ENCODE results near the gene IMP3. TPM values are rescaled to one million over a fixed set of nuclear protein-coding genes. Genes with fewer than 3 reads are reported as not detected.
A peak's percentile ranks its signal among the peaks of the same experiment; 100 is the strongest.
"Not testable (repeated sequence)": the region's sequence is repeated elsewhere in the genome, so short reads cannot be mapped to it uniquely, and the experiment has no call there.

IMP3 gene
- total RNA-seq, 4 donors from 2014 or later = 139 to 273 (median 180) TPM

- H3K4me1 ChIP-seq = peaks cover 20% of the 10 kb centered on the region
- WGBS = 76% methylated on average over 6 of the region's 12 CpGs
- peaks cover 14% of the 10 kb centered on the region for H3K36me3 ChIP-seq
- no peak overlapping the region for H3K27ac ChIP-seq
- H3K27me3 ChIP-seq = peaks cover 6% of the 10 kb centered on the region
- H3K4me3 ChIP-seq = no peak overlapping the region
- DNase-seq (ENCODE audit: low spot score in 2 of 2) = no peak
- TF ChIP-seq, protein P1, sequence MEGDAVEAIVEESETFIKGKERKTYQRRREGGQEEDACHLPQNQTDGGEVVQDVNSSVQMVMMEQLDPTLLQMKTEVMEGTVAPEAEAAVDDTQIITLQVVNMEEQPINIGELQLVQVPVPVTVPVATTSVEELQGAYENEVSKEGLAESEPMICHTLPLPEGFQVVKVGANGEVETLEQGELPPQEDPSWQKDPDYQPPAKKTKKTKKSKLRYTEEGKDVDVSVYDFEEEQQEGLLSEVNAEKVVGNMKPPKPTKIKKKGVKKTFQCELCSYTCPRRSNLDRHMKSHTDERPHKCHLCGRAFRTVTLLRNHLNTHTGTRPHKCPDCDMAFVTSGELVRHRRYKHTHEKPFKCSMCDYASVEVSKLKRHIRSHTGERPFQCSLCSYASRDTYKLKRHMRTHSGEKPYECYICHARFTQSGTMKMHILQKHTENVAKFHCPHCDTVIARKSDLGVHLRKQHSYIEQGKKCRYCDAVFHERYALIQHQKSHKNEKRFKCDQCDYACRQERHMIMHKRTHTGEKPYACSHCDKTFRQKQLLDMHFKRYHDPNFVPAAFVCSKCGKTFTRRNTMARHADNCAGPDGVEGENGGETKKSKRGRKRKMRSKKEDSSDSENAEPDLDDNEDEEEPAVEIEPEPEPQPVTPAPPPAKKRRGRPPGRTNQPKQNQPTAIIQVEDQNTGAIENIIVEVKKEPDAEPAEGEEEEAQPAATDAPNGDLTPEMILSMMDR (IDR thresholded peaks at IDR 0.05) = no peak
- no peak for TF ChIP-seq POLR2A (IDR thresholded peaks at IDR 0.05)
- TF ChIP-seq POLR2AphosphoS5 (IDR thresholded peaks at IDR 0.05) = no peak
- no peak for TF ChIP-seq EP300 (IDR thresholded peaks at IDR 0.05)
- no peaks in the 10 kb centered on the region for H3K9me3 ChIP-seq
These were observed 45.2 kb upstream of the IMP3 start for GRCh38 chr15:75685195-75685594.

DNA sequence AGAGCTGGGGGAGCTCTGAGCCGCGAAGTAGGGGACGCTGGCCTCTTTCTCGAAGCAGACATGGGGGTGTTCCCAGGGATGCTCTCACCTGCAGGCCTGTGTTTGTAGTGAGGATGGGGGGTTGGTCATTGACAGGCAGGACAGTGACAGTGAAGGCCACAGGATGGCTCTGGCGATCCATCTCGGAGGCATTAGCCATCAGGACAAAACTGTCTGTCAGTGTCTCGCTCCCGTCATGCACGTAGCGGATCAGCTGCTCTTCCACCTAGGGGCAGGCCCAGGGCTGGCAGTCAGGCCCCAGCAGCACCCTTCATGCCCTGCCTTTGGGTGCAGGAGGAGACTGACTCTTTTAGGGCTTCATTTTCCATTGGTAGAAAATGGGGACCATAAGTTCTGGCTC is 44.6 kb upstream of the IMP3 start:
- WGBS = 79% methylated on average over 10 of the region's 10 CpGs

DNA sequence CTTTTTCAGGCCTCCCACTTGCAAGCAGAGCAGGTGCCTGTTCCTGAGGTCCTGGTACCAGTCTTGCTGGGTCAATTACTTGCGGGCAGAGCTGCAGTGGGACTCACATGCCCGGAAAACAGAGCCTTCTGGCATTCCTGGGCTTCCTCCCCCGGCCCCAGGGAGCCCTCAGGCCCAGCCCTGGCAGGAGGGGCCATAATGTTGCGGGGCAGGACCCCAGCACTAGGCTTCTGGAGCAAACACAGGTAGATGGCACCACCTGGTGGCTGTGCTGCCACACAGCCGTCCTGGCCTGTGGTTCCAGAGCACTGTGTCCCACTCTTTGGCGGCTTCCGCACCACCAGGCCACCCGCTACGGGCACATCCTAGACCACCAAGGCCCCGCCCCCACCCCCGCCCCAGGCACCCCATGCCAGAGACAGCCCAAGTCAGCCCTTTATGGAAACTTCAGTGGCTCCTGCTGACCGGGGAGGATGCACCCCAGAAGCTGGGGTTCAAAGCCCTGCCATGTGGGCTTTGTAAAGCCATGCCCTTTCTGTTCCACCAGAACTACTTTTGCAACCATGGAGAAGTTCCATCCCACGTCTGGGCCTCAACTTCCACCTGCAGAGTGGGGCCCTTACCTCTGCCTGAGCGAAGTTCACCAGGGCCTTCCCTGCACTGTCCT is 43.8 kb upstream of the IMP3 start:
- H3K27ac ChIP-seq, H3K27me3 ChIP-seq, H3K4me3 ChIP-seq, H3K36me3 ChIP-seq, H3K9me3 ChIP-seq: not testable (repeated sequence)
- DNase-seq (ENCODE audit: low spot score in 2 of 2) = peak in 1 of 2 donors; percentile 83
- peaks cover 20% of the 10 kb centered on the region for H3K4me1 ChIP-seq
- WGBS = 41% methylated on average over 6 of the region's 14 CpGs
- TF ChIP-seq POLR2AphosphoS5 (IDR thresholded peaks at IDR 0.05) = peak in 1 of 3 donors; percentile 27
- TF ChIP-seq, protein P1 (IDR thresholded peaks at IDR 0.05) = peak; percentile 67 to 76

More for the DNA sequence above, 44.6 kb upstream of the IMP3 start:
- H3K27me3 ChIP-seq = peaks cover 6% of the 10 kb centered on the region
- H3K4me3 ChIP-seq = no peak overlapping the region
- H3K4me1 ChIP-seq = peaks cover 20% of the 10 kb centered on the region
- no peak overlapping the region for H3K27ac ChIP-seq
- DNase-seq (ENCODE audit: low spot score in 2 of 2) = no peak
- peaks cover 14% of the 10 kb centered on the region for H3K36me3 ChIP-seq
- no peaks in the 10 kb centered on the region for H3K9me3 ChIP-seq
- TF ChIP-seq EP300 (IDR thresholded peaks at IDR 0.05) (no peak), POLR2A (IDR thresholded peaks at IDR 0.05) (no peak), POLR2AphosphoS5 (IDR thresholded peaks at IDR 0.05) (no peak)
- TF ChIP-seq, protein P1 (IDR thresholded peaks at IDR 0.05) = no peak

DNA sequence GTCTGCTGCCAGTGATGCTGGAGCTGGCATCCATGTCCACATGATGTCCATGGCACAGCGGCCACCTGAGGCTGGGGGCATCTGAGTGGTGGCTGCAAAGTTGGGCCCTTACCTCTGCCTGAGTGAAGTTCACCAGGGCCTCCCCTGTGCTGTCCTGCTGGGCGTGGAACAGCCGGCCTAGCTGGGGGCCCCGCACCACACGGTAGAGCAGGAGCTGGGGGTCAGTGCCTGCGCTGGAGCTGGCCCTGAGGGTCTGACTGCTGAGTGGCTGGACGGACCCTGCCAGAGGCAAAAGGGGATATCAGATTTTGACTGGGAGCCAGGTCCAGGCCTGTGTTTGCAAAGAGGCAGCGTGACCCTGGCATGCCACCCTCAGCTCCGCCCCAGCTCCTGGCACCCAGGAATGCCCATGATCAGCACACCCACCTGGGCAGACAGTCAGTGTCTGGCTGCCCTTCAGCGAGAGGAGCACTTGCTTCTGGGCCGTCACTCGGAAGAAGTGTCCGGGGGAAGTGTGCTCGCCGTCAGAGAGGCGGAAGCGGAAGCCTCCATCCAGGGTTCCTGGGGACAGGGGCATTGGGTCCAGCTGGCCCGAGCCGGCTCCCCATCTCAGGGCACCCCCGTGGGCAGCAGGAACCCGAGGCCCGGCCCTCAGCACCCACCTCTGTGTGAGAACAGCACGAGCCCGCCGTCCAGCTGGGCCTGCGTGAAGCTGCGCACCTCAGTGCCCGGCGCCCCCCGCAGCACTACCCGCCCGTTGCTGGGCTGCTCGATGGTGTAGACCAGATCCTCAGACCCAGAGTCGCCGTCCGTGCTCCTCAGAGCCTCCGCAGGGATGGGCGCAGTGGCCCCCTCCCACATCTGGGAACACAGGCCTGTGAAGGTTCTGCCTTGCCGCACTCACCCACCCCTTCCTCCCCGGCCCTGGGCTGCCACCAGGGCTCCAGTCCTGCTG is 42.4 kb upstream of the IMP3 start:
- H3K36me3 ChIP-seq = no peaks in the 10 kb centered on the region
- 76% methylated on average over 14 of the region's 40 CpGs for WGBS
- no peak for DNase-seq (ENCODE audit: low spot score in 2 of 2)
- TF ChIP-seq, protein P1 (IDR thresholded peaks at IDR 0.05) = no peak
- TF ChIP-seq POLR2AphosphoS5 (IDR thresholded peaks at IDR 0.05) (no peak), EP300 (IDR thresholded peaks at IDR 0.05) (no peak), POLR2A (IDR thresholded peaks at IDR 0.05) (no peak)
- no peaks in the 10 kb centered on the region for H3K9me3 ChIP-seq
- H3K4me3 ChIP-seq = no peak overlapping the region
- no peaks in the 10 kb centered on the region for H3K27me3 ChIP-seq
- no peak overlapping the region for H3K27ac ChIP-seq
- H3K4me1 ChIP-seq = peaks cover 20% of the 10 kb centered on the region
